DOHH2 (cell line): ENCODE measurements around the gene RAB40C.

ENCODE experiments used
- H3F3A ChIP-seq: fragments of 200-600 bp; sonication (generic), shearing (Covaris generic); 2 replicates; pipeline ENCODE4 v1.6.0; 2016; ENCODE audit warnings: antibody characterized with exemption, mild to moderate bottlenecking; ENCODE audit not compliant: control insufficient read depth, insufficient read depth
- H3K27ac ChIP-seq: fragments of 200-600 bp; sonication (generic); 2 replicates; pipeline ENCODE4 v1.5.1; 2014; ENCODE audit warnings: low read depth, mild to moderate bottlenecking, low read length, moderate library complexity
- H3K27me3 ChIP-seq: fragments of 200-600 bp; sonication (generic); 2 replicates; pipeline ENCODE4 v1.6.1; 2014; ENCODE audit warnings: mild to moderate bottlenecking, low read length, mixed read lengths; ENCODE audit not compliant: control insufficient read depth
- H3K36me3 ChIP-seq: fragments of 200-600 bp; sonication (generic); 2 replicates; pipeline ENCODE4 v1.6.1; 2014; ENCODE audit warnings: mild to moderate bottlenecking, low read length, moderate library complexity, mixed read lengths; ENCODE audit not compliant: control insufficient read depth
- H3K4me1 ChIP-seq: fragments of 200-600 bp; sonication (generic); 2 replicates; pipeline ENCODE4 v1.6.1; 2014; ENCODE audit warnings: mild to moderate bottlenecking, low read length, mixed read lengths; ENCODE audit not compliant: control insufficient read depth
- H3K4me2 ChIP-seq: fragments of 200-600 bp; sonication (generic); 2 replicates; pipeline ENCODE4 v1.6.0; 2014; ENCODE audit warnings: mild to moderate bottlenecking, low read length, moderate library complexity
- H3K4me3 ChIP-seq: fragments of 200-600 bp; sonication (generic); 2 replicates; pipeline ENCODE4 v1.5.1; 2014; ENCODE audit warnings: mild to moderate bottlenecking, low read length, mixed read lengths
- H3K79me2 ChIP-seq: fragments of 200-600 bp; sonication (generic); 2 replicates; pipeline ENCODE4 v1.6.1; 2014; ENCODE audit warnings: mild to moderate bottlenecking, low read length, mixed read lengths; ENCODE audit not compliant: control insufficient read depth
- H3K9me2 ChIP-seq: fragments of 200-600 bp; sonication (generic); replicated peaks from 2 replicates; pipeline ENCODE4 v1.6.1; 2014; ENCODE audit warnings: mild to moderate bottlenecking, low read length, mixed read lengths; ENCODE audit not compliant: control insufficient read depth
- H3K9me3 ChIP-seq: fragments of 200-600 bp; sonication (generic); 2 replicates; pipeline ENCODE4 v1.6.1; 2014; ENCODE audit warnings: antibody characterized with exemption, low read length, mixed read lengths; ENCODE audit not compliant: control insufficient read depth, insufficient read depth
- H4K20me1 ChIP-seq: fragments of 200-600 bp; sonication (generic); 2 replicates; pipeline ENCODE4 v1.6.0; 2014; ENCODE audit warnings: low read depth, mild to moderate bottlenecking, antibody characterized with exemption, low read length, moderate library complexity; ENCODE audit not compliant: control insufficient read depth, insufficient read depth
- CTCF ChIP-seq: fragments of 200-600 bp; sonication (generic); IDR thresholded peaks from one replicate; pipeline ENCODE4 v1.5.1; 2014; ENCODE audit warnings: antibody characterized with exemption, mild to moderate bottlenecking, low read depth, low read length; ENCODE audit not compliant: poor library complexity, severe bottlenecking
- EZH2phosphoT487 ChIP-seq: fragments of 200-600 bp; sonication (generic); IDR thresholded peaks from 2 replicates; pipeline ENCODE4 v1.6.1; 2017; ENCODE audit warnings: borderline replicate concordance, mild to moderate bottlenecking, antibody characterized with exemption, low read length, moderate library complexity, mixed read lengths

RAB40C gene

GRCh38 chr16:568401-569258 lies 21.2 kb upstream of the RAB40C start:
- H3K27ac ChIP-seq: no peak overlapping the region
- H3K4me2 ChIP-seq: peak overlapping the region; percentile 96
- H3K4me1 ChIP-seq: peaks cover 32% of the 10 kb centered on the region
- H3K9me2 ChIP-seq: no peaks in the 10 kb centered on the region
- peaks cover 19% of the 10 kb centered on the region for H3K79me2 ChIP-seq
- no peaks in the 10 kb centered on the region for H4K20me1 ChIP-seq
- H3F3A ChIP-seq: no peaks in the 10 kb centered on the region
- TF ChIP-seq CTCF (no peak), EZH2phosphoT487 (no peak)
- H3K27me3 ChIP-seq: no peaks in the 10 kb centered on the region
- no peaks in the 10 kb centered on the region for H3K36me3 ChIP-seq
- H3K9me3 ChIP-seq: no peaks in the 10 kb centered on the region
- peak overlapping the region; percentile 82 for H3K4me3 ChIP-seq

GRCh38 chr16:569445-570254 lies 20.2 kb upstream of the RAB40C start, which contains the start of gene PIGQ:
TSS of gene PIGQ (plus strand) at chr16:569968. CDS start at chr16:574075, 4,107 bp downstream.
- TF ChIP-seq CTCF (no peak), EZH2phosphoT487 (no peak)

GRCh38 chr16:572865-573650 lies 16.8 kb upstream of the RAB40C start:
- Histone ChIP-seq H3F3A (no peaks in the 10 kb centered on the region), H4K20me1 (no peaks in the 10 kb centered on the region), H3K79me2 (peaks cover 19% of the 10 kb centered on the region), H3K9me3 (no peaks in the 10 kb centered on the region), H3K27ac (no peak overlapping the region), H3K27me3 (no peaks in the 10 kb centered on the region), H3K4me3 (no peak overlapping the region), H3K4me2 (no peak overlapping the region), H3K9me2 (no peaks in the 10 kb centered on the region), H3K4me1 (peaks cover 13% of the 10 kb centered on the region), H3K36me3 (peaks cover 3% of the 10 kb centered on the region; the same call in 1 of the 2 replicates)
- TF ChIP-seq EZH2phosphoT487 (no peak), CTCF (no peak)

More at GRCh38 chr16:569445-570254, 20.2 kb upstream of the RAB40C start, which contains the start of gene PIGQ:
- no peaks in the 10 kb centered on the region for H3K9me3 ChIP-seq
- H3K9me2 ChIP-seq: no peaks in the 10 kb centered on the region
- no peaks in the 10 kb centered on the region for H3K27me3 ChIP-seq
- 0 out of 2 replicates have a peak, but pooled peaks cover 3% of the 10 kb centered on the region for H3K36me3 ChIP-seq
- no peaks in the 10 kb centered on the region for H4K20me1 ChIP-seq
- H3K79me2 ChIP-seq: peaks cover 19% of the 10 kb centered on the region
- H3F3A ChIP-seq: no peaks in the 10 kb centered on the region
- peak within 1 kb of the TSS; percentile 38 for H3K27ac ChIP-seq
- H3K4me3 ChIP-seq: peak within 1 kb of the TSS; percentile 96
- peak within 1 kb of the TSS; percentile 96 for H3K4me2 ChIP-seq
- peaks cover 32% of the 10 kb centered on the region for H3K4me1 ChIP-seq
